ENCODE results near the gene KCNK6. TPM values are rescaled to one million over a fixed set of nuclear protein-coding genes. Genes with fewer than 3 reads are reported as not detected.

Gene KCNK6
- total RNA-seq, 2 experiments from 2014 or later = 13.5 to 13.7 TPM

GRCh38 chr19:38303517-38304351 is 15.9 kb upstream of the KCNK6 start, which contains the start of gene C19orf33:
Gene C19orf33 (plus strand): TSS chr19:38304251. CDS start chr19:38304262, 11 bp downstream.
- DNase-seq (no peak), ATAC-seq (no peak)
- Mint-ChIP-seq H3K4me3 (no peak within 1 kb of the TSS), H3K4me1 (ENCODE audit: low read depth) (no peaks in the 10 kb centered on the region), H3K27ac (no peak within 1 kb of the TSS), H3K27me3 (ENCODE audit: low read depth) (no peaks in the 10 kb centered on the region), H3K36me3 (ENCODE audit: low read depth) (peaks cover 14% of the 10 kb centered on the region), H3K9me3 (ENCODE audit: insufficient read depth) (no peaks in the 10 kb centered on the region)
- ChIA-PET POLR2A (no interaction called here), CTCF (interaction anchor here (1.0 kb wide), 1 partner anchor 32 kb away, joined by 3 read pairs; the partner anchor contains the start of gene CATSPERG)

GRCh38 chr19:38304352-38304865 is 15.2 kb upstream of the KCNK6 start:
- CTCF ChIA-PET = interaction anchor here (1.0 kb wide), 1 partner anchor 31 kb away, joined by 3 read pairs; the partner anchor contains the start of gene CATSPERG
- no peaks in the 10 kb centered on the region for H3K27me3 Mint-ChIP-seq (ENCODE audit: low read depth)
- no peaks in the 10 kb centered on the region for H3K9me3 Mint-ChIP-seq (ENCODE audit: insufficient read depth)
- ATAC-seq (no peak), DNase-seq (no peak)
- H3K4me3 Mint-ChIP-seq = no peak overlapping the region
- H3K4me1 Mint-ChIP-seq (ENCODE audit: low read depth) = no peaks in the 10 kb centered on the region
- POLR2A ChIA-PET = no interaction called here
- peaks cover 14% of the 10 kb centered on the region for H3K36me3 Mint-ChIP-seq (ENCODE audit: low read depth)
- H3K27ac Mint-ChIP-seq = no peak overlapping the region

DNA sequence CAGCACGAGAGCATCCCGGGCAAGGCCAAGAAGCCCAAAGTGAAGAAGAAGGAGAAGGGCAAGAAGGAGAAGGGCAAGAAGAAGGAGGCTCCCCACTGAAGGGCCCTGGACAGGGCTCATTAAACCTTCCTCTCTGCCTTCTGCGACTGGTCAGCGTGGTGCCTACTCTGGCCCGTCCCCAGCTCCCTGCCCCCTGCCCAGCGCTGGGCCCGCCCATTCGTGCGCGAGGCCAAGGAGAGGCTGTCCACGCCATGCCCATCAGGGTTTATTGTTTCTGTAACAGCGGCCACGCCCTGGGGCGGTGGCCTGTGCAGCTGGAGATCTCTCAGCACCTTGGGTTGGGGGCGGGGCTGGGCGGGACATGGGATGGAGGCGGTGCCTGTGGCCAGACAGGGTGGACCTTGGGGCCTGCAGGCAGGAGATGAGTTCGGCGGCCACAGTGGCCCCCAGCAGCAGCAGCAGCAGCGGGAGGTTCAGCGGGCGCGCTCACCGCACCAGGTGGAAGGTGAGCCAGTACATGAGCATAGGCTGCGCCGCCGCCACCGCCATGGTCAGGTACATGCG is 14.7 kb upstream of the KCNK6 start:
- no peaks in the 10 kb centered on the region for H3K4me1 Mint-ChIP-seq (ENCODE audit: low read depth)
- H3K9me3 Mint-ChIP-seq (ENCODE audit: insufficient read depth) = no peaks in the 10 kb centered on the region
- H3K4me3 Mint-ChIP-seq = no peak overlapping the region
- DNase-seq = no peak
- ATAC-seq = no peak
- peaks cover 14% of the 10 kb centered on the region for H3K36me3 Mint-ChIP-seq (ENCODE audit: low read depth)
- ChIA-PET CTCF (no interaction called here), POLR2A (no interaction called here)
- H3K27me3 Mint-ChIP-seq (ENCODE audit: low read depth) = no peaks in the 10 kb centered on the region
- no peak overlapping the region for H3K27ac Mint-ChIP-seq

DNA sequence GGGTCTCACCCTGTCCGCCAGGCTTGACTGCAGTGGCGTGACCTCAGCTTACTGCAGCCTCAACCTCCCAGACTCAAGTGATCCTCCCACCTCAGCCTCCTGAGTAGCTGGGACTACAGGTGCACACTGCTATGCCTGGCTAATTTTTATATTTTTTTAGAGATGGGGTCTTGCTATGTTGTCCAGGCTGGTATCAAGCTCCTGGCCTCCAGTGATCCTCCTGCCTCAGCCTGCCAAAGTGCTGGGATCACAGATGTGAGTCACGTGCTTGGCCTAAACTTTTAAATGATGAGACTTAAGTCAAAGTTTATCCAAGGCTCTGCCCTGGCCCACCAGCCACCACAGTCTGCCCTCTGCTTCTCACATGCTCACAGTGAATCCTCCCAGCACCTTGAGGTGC is 13.4 kb upstream of the KCNK6 start:
- ChIA-PET CTCF (no interaction called here), POLR2A (no interaction called here)
- peaks cover 18% of the 10 kb centered on the region for H3K36me3 Mint-ChIP-seq (ENCODE audit: low read depth)
- H3K27me3 Mint-ChIP-seq (ENCODE audit: low read depth) = no peaks in the 10 kb centered on the region
- H3K27ac Mint-ChIP-seq = no peak overlapping the region
- DNase-seq (no peak), ATAC-seq (no peak)
- no peak overlapping the region for H3K4me3 Mint-ChIP-seq
- no peaks in the 10 kb centered on the region for H3K4me1 Mint-ChIP-seq (ENCODE audit: low read depth)
- no peaks in the 10 kb centered on the region for H3K9me3 Mint-ChIP-seq (ENCODE audit: insufficient read depth)

GRCh38 chr19:38307076-38307475 is 12.6 kb upstream of the KCNK6 start:
- H3K9me3 Mint-ChIP-seq (ENCODE audit: insufficient read depth) = no peaks in the 10 kb centered on the region
- no peaks in the 10 kb centered on the region for H3K4me1 Mint-ChIP-seq (ENCODE audit: low read depth)
- H3K27ac Mint-ChIP-seq = no peak overlapping the region
- H3K36me3 Mint-ChIP-seq (ENCODE audit: low read depth) = peaks cover 18% of the 10 kb centered on the region
- ChIA-PET CTCF (no interaction called here), POLR2A (interaction anchor here (0.9 kb wide), 1 partner anchor 12 kb away, joined by 3 read pairs; no protein-coding TSS in a partner anchor)
- DNase-seq (no peak), ATAC-seq (no peak)
- no peak overlapping the region for H3K4me3 Mint-ChIP-seq
- no peaks in the 10 kb centered on the region for H3K27me3 Mint-ChIP-seq (ENCODE audit: low read depth)

DNA sequence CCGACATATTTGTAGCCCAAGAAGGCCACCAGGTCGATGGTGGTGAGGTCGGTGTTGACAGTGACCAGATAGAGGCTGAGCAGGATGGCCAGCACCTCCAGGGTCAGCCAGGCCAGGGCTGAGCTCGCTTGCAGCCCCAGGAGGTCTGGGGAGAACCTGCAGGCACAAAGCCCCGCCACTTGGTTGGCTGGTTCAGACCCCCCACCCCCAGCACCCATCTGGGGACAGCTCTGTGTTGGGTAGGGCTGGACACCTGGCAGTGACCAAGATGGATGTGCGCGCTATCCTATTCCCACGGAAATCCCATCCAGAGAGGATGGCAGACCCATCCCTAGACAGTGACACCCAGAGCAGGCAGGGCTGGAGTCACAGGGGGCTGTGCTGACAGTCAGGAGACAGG is 12.0 kb upstream of the KCNK6 start:
- no peaks in the 10 kb centered on the region for H3K9me3 Mint-ChIP-seq (ENCODE audit: insufficient read depth)
- ChIA-PET CTCF (no interaction called here), POLR2A (interaction anchor here (0.9 kb wide), 1 partner anchor 12 kb away, joined by 3 read pairs; no protein-coding TSS in a partner anchor)
- no peaks in the 10 kb centered on the region for H3K27me3 Mint-ChIP-seq (ENCODE audit: low read depth)
- DNase-seq (no peak), ATAC-seq (no peak)
- H3K4me3 Mint-ChIP-seq = no peak overlapping the region
- no peak overlapping the region for H3K27ac Mint-ChIP-seq
- H3K4me1 Mint-ChIP-seq (ENCODE audit: low read depth) = peaks cover 3% of the 10 kb centered on the region
- H3K36me3 Mint-ChIP-seq (ENCODE audit: low read depth) = peaks cover 18% of the 10 kb centered on the region

DNA sequence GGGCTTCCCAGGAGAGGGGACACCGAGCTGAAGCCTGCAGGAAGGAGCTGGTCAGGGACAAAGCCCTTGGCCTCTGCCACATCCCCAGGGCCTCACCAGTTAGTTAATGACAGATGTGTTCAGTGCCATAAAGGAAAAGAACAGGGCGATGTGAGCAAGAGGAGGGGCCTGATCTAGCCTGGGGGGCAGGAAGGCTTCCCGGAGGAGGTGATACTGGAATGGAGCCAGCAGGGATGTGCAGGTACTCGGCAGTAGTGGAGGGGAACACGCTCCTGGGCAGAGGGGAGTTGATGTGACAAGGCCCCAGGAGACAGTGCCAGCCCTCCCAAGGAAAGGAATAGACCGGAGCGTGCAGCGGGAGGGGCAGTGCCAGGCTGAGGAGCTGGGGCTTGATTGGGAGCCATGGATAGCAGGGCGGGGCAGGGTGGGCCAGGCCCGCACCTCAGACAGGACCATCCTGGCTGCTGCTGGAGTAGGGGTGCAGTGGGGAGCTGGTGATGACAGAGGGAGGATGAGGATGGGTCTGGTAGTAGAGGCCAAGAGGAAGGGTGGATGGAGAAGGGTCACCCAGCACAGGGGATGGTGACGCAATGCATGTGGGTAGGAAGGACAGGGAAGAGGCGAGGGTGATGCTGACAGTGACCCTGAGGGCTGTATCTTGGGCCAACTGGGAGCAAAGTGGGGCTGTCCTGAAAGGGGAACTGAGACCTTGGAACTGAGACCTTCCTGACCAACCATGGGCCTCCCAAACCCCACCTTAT is 11.5 kb upstream of the KCNK6 start:
- Mint-ChIP-seq H3K4me3 (no peak overlapping the region), H3K27ac (no peak overlapping the region), H3K27me3 (ENCODE audit: low read depth) (no peaks in the 10 kb centered on the region), H3K9me3 (ENCODE audit: insufficient read depth) (no peaks in the 10 kb centered on the region), H3K36me3 (ENCODE audit: low read depth) (peaks cover 18% of the 10 kb centered on the region), H3K4me1 (ENCODE audit: low read depth) (peaks cover 4% of the 10 kb centered on the region)
- ATAC-seq (no peak), DNase-seq (no peak)
- ChIA-PET CTCF (interaction anchor here (1.5 kb wide), 1 partner anchor 28 kb away, joined by 4 read pairs; the partner anchor contains the start of gene CATSPERG), POLR2A (interaction anchor here (0.9 kb wide), 1 partner anchor 11 kb away, joined by 3 read pairs; no protein-coding TSS in a partner anchor)

DNA sequence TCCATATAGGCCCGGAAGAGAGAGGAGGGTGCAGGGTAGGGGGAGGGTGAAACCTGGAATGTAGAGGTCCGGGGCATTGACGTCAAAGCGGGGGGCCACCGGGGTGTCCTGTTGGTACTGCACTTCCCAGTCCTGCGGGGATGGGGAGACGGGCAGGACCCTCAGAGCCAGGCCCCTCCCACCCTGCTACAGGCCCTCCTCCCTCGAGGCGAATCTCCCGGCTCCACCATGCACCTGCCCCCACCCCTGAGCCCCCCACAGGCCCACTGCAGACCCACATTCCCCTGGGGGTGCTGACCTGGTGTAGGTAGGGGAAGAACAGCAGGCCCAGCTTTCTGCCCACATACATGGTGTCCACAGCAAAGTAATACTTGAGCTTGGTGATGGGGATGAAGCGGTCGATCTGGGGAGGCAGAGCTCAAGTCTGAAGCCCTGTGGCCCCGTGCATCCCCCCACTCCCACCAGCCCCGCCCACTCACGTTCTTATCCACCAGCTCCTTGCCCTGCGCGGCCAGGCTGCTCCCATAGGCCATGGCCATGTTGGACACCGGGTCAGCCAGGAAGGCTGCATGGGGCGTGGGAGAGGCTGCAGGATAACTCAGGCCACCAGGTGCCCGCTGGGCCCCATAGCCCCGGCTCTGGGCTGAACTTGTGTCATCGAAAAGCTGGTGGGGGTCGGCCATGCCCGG is 10.6 kb upstream of the KCNK6 start:
- no peak overlapping the region for H3K27ac Mint-ChIP-seq
- ATAC-seq (no peak), DNase-seq (no peak)
- ChIA-PET POLR2A (no interaction called here), CTCF (interaction anchor here (1.5 kb wide), 1 partner anchor 27 kb away, joined by 4 read pairs; the partner anchor contains the start of gene CATSPERG)
- H3K9me3 Mint-ChIP-seq (ENCODE audit: insufficient read depth) = no peaks in the 10 kb centered on the region
- peaks cover 9% of the 10 kb centered on the region for H3K4me1 Mint-ChIP-seq (ENCODE audit: low read depth)
- H3K36me3 Mint-ChIP-seq (ENCODE audit: low read depth) = peaks cover 20% of the 10 kb centered on the region
- no peaks in the 10 kb centered on the region for H3K27me3 Mint-ChIP-seq (ENCODE audit: low read depth)
- H3K4me3 Mint-ChIP-seq = no peak overlapping the region

- POLR2A ChIA-PET = interaction anchor here (0.7 kb wide), 1 partner anchor 44 kb away, joined by 4 read pairs; no protein-coding TSS in a partner anchor
- Mint-ChIP-seq H3K27ac (no peak overlapping the region), H3K9me3 (ENCODE audit: insufficient read depth) (no peaks in the 10 kb centered on the region), H3K36me3 (ENCODE audit: low read depth) (peaks cover 18% of the 10 kb centered on the region), H3K4me3 (no peak overlapping the region), H3K4me1 (ENCODE audit: low read depth) (peaks cover 12% of the 10 kb centered on the region), H3K27me3 (ENCODE audit: low read depth) (no peaks in the 10 kb centered on the region)
- no peak for DNase-seq
- CTCF ChIA-PET = interaction anchor here (1.5 kb wide), 1 partner anchor 26 kb away, joined by 4 read pairs; the partner anchor contains the start of gene CATSPERG
- no peak for ATAC-seq
Observed at GRCh38 chr19:38309615-38310278, 9.9 kb upstream of the KCNK6 start.

GRCh38 chr19:38310279-38310670 is 9.4 kb upstream of the KCNK6 start:
- Mint-ChIP-seq H3K9me3 (ENCODE audit: insufficient read depth) (no peaks in the 10 kb centered on the region), H3K4me3 (no peak overlapping the region), H3K27ac (no peak overlapping the region), H3K27me3 (ENCODE audit: low read depth) (no peaks in the 10 kb centered on the region), H3K36me3 (ENCODE audit: low read depth) (peaks cover 18% of the 10 kb centered on the region), H3K4me1 (ENCODE audit: low read depth) (peaks cover 15% of the 10 kb centered on the region)
- ATAC-seq (no peak), DNase-seq (no peak)
- ChIA-PET POLR2A (interaction anchor here (0.7 kb wide), 1 partner anchor 44 kb away, joined by 4 read pairs; no protein-coding TSS in a partner anchor), CTCF (no interaction called here)
